ENCODE measurements around the gene TTYH3.
A peak's percentile ranks its signal among the peaks of the same experiment; 100 is the strongest.

TTYH3 gene

DNA sequence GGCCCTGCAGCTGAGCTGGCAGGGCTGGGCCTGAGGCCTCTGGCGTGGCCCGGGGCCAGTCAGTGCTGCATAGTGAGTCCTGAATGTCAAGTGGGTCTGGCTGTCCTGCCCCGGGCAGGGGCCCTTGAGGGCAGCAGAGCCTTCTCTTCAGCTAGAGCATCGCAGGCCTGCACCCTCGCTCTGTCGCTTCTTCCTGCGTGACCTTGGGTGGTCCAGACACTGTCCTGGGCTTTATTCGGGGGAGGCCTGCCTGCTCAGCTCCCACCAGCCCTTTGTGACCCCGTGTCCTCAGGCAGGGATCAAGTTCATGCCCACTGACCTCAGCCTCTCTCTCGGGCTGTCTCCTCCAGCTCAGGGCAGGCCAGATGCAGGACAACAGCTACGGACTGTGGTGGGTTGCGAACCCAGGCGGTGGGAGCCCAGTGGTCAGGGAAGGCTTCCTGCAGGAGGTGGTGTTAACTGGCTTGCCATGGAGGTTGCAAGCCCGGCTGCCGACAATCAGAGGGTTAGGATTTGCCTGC lies 3.4 kb downstream of the TTYH3 start:
- DNase-seq (ENCODE audit: low read depth) = no peak

DNA sequence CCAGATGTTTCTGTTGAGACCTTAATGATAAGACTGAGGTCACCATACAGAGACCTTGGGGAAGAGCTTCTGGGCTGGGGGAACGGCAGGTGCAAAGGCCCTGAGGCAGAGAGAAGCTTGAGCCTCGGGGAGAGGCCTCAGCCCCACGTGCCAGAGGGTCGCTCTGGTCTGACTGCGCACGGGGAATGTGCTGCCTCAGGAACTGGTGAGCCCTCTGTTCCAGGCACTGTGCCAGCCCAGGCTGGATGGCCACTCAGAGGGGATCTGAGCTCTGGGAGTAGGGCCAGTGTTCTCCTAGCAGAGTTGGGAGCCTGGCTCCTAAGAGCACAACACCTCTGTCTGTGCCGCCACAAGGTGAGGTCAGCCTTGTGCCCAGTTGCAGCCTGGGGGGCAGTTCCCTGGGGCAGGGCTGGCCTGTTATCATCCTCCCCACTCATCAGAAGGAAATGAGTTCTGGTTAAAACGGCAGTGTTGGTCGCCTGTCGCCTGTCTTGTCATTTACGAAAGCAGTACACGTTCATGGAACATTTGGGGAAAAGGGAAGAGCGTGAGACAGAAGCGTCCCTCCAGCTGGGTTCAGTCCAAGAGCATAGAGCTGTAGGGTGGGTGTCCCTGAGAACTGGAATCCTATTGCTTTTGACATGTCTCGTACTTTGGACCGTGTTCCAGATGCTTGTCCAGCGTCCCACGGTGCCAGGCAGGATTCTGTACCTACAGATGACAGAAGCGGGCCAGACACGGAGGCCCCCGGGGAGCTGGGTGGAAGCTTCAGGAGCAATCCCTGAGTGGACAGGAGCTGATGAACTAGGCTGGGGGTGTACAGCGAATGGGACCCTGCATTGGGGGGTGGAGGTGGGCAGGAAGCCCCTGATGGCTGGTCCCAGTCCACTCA lies 4.3 kb downstream of the TTYH3 start:
- peak; percentile 82 for DNase-seq (ENCODE audit: low read depth)

DNA sequence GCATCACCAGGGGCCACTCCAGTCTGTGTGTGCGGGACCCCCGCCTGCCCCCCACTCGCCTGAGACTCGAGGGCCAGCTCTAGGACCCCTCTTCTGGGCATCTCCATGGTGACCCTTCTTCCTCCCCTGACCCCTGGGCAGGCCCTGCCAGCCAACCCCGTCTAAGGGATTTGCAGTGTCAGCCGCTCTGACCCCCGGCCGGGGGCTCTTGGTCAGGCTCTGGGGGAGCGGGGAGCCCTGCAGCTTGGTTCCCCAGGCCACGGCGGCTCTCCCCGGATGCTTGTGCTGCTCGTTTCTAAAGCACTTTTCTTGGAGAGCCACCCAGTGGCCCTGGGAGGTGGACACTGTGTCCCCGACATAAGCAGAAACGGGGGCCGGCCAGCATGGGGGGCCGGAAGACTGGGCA lies 5.3 kb downstream of the TTYH3 start:
- DNase-seq (ENCODE audit: low read depth) = no peak

DNA sequence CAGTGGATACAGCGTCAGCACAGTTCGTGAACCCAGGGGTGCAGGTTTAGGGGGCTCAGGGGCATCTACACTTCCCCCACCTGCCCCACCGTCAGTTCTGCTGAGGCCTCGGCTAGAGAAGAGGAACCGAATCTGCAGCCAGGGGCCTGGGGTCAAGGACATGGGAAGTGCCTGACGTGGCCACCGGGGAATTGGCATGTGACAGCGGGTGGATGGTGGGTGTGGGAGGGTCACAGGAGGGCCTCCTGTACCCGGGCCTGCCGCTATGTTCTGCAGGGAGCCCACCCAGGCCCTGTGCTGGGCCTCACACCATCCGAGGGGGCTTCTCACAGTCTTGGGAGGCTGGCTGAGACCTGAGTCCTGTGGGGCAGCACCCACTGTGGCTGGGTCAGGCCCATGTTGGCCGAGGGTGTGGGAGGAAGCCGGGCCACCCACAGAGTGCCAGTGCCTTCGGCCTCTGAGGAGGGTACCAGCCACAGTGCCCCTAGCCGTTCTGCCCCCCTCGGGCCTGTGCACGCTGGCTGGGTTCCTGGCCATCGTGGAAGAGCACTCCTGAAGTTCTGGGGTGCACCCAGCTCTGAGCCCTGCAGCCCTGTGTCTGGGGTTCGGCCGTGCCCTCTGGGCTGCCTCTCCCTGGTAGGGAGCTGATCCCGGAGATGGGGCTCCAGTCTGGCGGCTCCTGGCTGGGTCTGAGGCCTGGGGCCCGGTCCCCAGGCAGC lies 5.9 kb downstream of the TTYH3 start:
- DNase-seq (ENCODE audit: low read depth) = no peak

DNA sequence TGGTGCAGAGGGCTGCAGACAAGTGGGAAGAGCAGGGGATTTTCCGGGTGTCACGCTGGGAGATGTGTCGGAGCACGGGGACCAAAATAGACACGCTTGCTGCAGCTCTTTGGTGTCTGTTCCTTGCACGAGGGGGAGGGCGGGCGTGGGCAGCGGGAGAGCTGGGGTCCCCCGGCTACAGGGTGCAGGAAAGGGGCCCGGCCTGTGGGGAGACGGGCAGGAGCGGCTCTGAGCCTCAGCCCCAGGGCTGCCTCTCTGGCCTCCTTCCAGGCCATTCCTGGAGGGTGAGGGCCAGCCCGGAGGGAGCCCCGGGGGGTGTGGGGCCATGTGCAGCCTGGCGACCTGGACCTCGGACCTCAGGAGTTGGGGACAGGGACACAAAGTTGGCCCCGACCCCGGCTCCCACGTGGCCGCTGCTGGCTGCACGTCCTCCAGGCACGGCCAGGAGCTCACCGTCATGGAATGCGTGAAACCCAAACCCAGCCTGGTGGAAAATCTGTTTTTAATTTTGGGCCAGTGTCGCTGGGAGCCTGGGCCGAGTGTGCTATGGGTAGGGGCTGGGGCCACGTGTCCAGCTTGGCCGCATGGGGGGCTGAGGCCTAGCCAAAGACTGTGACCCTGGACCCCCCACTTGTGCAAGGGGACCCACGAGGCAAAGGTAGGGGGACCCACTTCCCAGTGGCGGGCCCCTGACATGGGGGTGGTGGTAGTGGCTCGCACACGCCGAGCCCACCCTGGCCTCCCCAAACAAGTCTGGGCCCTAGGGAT lies 6.6 kb downstream of the TTYH3 start:
- DNase-seq (ENCODE audit: low read depth) = peak; percentile 88

DNA sequence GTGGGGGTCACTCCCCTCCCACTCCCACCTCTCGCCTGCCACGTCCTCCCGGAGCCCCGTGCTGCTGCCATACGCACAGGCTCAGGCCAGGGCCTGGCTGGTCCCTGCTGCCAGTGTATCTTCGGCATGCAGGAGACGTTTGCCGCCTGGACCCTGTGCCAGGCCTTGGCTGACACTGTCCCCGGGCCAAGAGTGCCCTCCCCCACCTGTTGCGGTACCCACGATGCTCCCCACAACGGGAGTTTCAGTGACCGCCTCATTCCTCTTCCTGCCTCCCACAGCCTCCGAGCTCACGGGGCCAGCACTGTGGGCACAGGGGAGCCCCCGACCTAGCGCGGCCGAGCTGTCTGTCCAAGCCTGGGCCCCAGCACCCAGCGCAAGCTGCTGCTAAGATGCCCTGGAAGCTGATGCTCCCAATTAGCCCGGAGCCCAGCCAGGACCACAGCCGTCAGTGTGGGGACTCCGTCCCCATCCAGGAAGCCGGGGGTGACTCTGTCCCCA lies 7.4 kb downstream of the TTYH3 start:
- DNase-seq (ENCODE audit: low read depth) = no peak

DNA sequence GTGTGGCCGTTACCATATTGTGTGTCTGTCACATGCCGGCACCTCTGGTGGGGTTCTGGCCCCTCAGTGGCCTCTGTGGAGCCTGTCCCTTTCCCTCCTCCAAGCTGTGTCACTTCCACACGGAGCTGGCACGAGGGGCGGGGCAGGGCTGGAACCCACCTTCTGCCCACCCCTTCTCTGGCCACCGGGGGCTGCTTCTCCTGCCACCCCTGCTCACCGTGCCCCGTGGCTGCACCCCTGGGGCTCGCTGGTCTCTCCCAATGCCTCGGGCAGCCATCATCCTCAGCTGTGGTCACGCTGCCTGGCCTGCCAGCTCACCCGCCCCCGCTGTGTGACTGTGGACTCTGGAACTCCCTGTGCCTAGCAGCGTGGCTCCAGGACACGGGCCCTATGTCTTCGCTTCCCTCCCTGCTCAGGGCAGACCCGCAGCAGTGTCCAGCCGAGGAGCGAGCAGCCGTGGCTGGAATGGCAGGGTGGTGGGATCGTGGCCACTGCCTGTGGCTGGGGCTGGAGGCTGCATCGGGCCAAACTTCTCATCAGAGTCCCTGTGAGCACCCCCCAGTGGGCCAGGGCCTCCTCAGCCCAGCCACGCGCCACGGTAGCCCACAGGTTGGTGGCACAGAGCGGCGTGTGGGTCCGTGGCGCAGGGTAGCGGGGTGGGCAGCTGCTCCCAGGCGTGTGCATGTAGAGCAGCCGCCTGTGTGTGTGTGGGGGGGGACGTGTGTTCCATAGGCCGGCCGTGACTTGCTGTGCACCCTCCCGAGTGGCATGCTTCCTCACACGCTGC lies 8.1 kb downstream of the TTYH3 start:
- no peak for DNase-seq (ENCODE audit: low read depth)

DNA sequence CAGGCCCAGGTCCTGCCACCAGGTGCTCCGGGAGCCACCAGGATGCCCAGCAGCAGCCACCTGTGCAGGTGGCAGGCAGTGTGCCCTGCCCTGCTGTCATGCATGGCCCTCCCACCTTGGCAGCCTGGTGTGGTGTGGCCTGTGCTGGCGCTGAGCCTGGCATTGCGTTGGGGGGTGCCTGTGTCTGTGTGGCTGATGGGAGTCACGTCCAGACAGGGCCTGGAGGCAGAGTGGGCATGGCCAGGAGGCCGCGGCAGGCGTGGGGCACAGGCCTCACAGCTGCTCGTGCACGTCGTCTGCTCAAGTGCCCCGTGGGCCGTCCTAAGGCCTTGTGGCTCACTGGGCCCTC lies 8.7 kb downstream of the TTYH3 start:
- no peak for DNase-seq (ENCODE audit: low read depth)

DNA sequence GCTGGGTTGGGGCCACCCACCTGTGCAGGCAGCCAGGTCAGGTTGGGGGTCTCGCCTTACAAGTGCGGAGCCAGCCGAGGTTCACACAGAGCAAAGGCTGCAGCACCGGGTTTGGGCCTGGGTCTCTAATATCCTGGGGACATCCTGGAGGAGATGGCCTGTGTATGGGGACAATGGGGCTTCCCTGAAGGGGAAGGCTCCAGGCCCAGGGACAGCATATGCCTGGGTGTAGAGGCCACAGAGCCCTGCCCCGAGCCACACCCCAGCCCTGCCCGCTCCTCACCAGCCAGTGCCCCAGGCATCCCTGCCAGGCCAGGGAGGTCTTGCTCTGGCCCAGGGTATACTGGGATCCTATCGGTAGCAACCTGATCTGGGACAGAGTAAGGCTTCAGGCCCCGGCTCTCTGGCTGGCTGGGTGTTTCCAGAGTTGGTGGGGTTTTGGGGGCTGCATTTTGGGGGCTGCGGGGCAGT lies 9.1 kb downstream of the TTYH3 start:
- no peak for DNase-seq (ENCODE audit: low read depth)

DNA sequence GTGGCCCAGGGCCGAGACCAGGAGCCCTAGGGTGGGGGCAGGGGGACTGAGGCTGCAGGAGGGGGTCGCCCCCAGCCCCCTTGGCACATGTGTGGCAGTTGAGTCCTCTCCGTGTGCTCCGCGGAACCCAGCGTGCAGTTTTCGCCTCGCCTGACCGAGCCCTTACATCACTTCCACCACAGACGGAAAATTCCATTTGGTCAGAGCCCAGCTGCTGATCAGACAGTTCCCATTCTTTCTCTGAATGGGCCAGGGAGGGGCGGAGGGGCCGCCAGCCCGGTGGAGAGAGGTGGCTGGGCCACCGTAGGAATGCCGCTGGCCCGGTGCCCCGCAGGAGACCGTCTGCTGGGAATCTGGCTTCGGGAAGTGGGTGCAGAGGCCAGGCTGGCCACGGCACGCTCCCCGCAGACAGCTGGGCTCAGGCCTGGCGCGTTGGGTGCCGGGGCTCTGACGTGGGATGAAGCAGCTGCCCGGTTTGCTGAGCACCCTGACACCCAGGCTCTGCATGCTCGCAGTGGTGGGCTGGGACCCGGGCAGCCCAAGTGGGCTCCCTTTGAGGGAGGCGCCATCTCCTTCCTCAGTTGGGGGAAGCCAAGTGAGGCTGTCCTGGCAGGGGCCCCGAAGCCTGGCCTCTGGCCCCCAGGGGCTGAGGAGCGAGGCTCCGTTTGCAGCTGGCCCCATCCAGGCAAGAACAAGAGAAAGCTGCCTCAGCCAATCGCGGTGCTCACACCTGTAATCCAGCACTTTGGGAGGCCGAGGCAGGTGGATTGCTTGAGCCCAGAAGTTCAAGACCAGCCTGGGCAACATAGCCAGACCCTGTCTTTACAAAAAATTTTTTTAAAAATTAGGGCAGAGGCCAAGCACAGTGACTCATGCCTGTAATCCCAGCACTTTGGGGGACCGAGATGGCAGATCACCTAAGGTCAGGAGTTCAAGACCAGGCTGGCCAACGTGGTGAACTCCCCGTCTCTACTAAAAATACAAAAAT lies 9.9 kb downstream of the TTYH3 start:
- peak; percentile 99 for DNase-seq (ENCODE audit: low read depth)

DNA sequence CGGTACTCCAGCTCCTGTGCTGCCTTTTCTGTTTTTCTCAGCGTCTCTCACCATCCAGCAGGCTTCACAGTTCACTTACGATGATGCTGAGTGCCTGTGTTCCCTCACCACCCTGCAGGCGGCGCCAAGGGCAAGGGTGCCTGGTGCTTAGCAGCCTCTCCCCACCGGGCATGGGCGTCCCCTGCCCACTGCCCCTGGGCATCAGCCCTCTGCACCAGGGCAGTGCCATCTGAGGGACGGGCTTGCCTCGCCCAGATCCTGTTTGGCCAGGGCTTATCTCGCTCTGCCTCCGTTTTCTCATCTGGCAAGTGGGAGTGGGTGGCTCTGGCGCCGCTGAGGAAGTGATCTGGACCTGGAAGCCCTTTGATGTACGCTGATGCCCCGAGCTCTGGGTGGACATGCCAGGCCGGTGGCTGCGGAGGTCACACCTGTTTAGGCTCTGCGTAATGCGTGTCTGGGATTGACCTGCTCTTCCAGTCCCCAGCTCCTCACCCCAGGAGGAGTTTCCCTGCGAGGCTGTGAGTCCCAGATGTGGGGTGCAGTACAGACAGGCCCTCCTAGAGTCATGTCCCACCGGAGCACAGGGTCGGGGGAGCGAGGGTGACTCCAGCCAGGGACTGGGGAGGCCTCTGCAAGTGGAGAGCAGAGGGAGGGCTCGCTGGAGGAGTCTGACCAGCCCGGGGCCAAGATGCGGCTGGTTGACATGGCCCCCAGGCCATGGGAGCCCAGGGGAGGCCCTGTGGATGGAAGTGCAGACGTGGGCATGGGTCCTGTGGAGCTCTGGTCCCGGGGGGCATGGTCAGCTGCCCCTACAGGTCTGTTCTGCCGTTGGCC lies 11.8 kb downstream of the TTYH3 start:
- no peak for DNase-seq (ENCODE audit: low read depth)

DNA sequence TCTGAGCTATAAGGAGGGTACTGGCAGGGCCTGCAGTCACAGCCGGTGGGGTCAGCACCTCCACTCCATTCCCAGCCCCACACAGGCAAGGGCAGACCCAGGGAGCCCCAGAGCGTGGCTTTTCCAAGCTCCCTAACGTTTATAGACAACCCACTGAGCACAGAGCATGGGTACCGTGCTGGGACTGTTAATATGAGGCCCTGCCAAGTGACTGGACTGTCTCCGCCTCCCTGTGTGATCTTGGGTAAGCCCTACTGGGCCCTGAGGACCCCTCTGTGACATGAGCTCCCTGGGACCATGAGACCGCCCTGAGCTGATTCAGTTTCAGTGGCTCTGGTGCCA lies 12.4 kb downstream of the TTYH3 start:
- DNase-seq (ENCODE audit: low read depth) = no peak

DNA sequence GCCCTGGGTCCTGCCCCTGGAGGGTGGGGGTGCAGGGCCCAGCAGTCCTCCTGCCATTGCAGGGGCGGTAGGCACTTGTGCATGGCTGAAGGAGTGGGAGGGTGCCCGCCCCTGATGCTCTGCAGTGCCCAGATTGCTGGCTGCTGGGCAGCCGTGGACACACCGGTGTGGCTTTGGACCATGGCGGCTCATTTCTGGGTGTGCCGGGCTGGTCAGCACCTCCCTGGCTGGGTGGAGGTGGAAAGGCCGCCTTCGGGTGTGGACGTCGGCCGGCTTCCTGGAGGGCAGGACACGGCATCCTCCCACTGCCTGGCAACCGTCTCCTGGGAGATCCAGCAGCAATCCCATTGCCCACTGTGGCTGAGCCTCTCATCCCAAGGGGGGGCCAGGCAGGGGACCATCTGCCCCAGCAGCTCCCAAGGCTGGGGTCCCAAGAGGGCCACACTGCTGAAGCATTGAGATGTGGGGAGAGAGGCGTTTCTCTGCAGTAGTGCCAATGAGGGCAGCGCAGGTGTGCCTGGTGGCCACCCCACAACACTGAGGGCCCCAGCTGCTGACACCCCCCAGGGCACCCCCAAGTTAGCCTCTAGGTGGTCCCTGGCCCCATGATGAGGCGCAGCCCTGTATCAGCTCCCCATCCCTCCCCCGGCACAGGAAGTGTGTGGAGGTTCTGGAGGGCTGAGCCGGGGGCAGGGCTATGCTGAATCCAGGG lies 12.9 kb downstream of the TTYH3 start:
- no peak for DNase-seq (ENCODE audit: low read depth)

DNA sequence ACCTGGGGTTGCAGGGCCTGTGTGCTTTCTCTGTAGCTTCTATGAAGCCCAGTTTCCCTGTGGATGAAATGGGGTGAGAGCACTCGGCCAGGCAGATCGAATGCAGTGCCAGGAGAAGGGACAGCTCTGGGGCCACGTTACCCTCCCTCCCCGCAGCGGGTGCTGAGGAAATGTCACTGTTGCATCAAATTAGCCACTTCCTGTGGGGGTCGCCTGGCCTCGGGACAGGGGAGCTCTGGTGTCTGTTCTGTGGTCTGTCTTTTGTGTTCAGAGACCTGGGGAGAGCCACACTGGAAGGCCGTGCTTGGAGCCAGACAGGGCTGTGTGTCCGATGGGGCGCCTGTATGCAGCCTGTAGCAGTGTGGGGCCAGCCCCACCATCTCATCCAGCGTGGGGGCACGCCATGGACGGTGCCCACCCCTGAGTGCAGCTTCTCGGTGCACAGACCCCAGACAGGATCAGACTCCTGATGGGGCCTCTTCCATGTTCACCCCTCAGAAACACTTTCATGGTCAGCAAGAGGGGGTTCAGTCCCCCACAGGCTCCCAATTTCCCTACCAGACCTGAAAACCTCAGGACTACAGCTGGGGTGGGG lies 13.6 kb downstream of the TTYH3 start:
- peak; percentile 61 for DNase-seq (ENCODE audit: low read depth)

DNA sequence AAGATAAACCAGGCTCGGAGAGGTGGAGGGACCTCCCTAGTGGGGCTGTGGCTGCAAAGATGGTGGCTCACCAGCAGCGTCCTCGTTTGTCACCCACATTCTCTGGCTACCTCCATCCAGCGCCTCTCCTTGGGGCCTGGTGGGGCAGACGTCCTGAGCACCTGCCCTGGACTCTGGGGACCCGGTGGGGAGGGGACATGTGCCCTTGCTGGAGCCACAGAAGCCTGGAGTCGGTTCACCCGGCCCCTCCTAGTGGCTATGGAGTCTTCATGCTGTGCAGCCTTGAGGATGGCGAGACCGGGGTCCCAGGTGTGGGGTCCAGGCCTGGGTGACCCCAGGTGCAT lies 14.5 kb downstream of the TTYH3 start:
- no peak for DNase-seq (ENCODE audit: low read depth)

DNA sequence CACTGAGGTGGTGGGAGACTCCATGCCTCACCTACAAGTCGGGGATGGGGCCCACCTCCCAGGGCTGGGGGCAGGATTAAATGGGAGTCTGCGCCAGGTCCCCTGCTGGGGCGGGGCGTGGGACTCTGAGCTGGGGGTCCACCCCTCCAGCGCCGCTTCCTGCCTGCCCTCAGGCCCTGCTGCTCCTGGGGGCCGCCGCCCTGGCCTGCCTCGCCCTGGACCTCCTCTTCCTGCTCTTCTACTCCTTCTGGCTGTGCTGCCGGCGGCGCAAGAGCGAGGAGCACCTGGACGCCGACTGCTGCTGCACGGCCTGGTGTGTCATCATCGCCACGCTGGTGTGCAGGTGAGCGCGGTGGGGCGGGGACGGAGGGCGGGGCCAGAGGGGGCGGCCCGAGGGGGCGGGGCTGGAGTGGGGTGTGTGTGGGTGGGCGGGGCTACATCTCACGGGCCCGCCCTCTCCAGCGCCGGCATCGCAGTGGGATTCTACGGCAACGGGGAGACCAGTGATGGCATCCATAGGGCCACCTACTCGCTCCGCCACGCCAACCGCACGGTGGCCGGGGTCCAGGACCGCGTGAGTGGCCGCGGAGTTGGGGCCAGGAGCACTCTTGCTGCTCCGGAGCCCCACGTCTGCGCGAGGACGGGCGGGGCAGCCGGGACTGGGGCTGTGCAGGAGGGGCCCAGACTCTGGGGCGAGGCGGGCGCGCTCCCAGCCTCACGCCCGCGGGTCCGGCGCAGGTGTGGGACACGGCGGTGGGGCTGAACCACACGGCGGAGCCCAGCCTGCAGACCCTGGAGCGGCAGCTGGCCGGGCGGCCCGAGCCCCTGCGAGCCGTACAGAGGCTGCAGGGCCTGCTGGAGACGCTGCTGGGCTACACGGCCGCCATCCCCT lies 15.1 kb downstream of the TTYH3 start:
- no peak for DNase-seq (ENCODE audit: low read depth)

DNA sequence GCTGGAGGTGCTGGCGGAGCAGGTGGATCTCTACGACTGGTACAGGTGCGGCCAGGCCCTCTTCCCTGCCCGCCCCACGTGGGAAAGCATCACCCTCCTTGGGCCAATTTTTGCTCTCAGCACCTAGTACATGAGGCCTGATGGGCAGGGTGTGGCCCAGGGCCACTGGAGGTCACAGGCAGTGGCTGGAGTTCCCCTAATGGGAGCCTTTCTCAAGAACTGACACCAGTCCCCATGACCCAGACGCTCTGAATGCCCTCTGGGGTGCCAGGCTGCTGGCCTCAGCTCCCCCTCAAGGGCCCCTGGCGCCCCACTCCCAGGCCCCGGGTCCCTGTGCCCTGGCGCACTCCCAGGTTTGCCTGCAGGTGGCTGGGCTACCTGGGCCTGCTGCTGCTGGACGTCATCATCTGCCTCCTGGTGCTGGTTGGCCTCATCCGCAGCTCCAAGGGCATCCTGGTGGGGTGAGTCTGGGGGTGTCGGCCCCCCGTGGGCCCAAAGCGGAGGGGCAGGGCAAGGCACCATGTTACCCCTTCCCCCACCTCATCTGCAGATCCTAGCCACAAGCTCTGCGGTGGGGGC lies 15.9 kb downstream of the TTYH3 start:
- no peak for DNase-seq (ENCODE audit: low read depth)
